Fibroblast of pulmonary artery (primary cell): ENCODE measurements around the gene PHOX2A.

Experiments used
- DNase-seq: peaks from one replicate; pipeline ENCODE4 v3.0.0-alpha.2; 2010; ENCODE audit warnings: low read depth
- H3K4me3 ChIP-seq: replicated peaks from 2 replicates; pipeline ENCODE4 v1.5.1; 2011; ENCODE audit warnings: low read depth, mild to moderate bottlenecking, control low read depth, low read length, moderate library complexity
- TF ChIP-seq, protein P1 (sequence below): IDR thresholded peaks from 2 replicates; pipeline ENCODE4 v1.5.1; 2011; ENCODE audit warnings: mild to moderate bottlenecking, control low read depth, low read length, inconsistent platforms; ENCODE audit errors: missing control alignments

PHOX2A gene

DNA sequence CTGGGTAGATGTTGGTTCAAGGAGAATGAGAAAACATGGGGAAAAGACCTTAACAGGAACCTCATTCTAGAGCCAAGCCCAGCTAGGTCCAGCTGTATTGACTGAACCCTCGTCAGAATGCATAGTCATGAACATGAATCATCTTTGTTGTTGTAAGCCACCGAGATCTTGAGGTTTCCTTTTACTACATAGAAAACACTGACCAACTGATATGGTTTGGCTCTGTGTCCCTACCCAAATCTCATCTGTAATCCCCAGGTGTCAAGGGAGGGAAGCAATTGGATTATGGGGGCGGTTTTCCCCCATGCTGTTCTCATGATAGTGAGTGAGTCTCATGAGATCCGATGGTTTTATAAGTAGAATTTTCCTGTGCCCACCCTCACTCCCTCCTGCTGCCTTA lies 19.4 kb upstream of the PHOX2A start:
- no peak overlapping the region for H3K4me3 ChIP-seq
- TF ChIP-seq, protein P1, sequence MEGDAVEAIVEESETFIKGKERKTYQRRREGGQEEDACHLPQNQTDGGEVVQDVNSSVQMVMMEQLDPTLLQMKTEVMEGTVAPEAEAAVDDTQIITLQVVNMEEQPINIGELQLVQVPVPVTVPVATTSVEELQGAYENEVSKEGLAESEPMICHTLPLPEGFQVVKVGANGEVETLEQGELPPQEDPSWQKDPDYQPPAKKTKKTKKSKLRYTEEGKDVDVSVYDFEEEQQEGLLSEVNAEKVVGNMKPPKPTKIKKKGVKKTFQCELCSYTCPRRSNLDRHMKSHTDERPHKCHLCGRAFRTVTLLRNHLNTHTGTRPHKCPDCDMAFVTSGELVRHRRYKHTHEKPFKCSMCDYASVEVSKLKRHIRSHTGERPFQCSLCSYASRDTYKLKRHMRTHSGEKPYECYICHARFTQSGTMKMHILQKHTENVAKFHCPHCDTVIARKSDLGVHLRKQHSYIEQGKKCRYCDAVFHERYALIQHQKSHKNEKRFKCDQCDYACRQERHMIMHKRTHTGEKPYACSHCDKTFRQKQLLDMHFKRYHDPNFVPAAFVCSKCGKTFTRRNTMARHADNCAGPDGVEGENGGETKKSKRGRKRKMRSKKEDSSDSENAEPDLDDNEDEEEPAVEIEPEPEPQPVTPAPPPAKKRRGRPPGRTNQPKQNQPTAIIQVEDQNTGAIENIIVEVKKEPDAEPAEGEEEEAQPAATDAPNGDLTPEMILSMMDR = no peak
- peak; percentile 63 for DNase-seq

DNA sequence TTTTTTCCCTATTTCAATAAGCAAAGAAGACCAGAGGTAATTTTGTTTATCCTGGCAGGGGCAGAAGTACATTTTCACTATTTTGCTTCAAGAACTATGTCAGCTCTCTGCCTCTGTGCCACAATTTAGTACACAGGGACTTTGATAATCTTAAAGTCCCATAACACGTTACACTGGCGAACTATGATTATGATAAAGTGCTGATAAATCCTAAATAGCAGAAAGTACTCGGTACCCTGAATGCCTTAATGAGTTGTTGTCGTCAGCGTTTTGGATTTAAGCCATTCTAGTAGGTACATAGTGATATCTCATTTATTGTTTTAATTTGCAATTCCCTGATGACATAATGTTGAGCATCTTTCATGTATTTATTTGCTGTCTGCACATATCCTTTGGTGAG lies 16.6 kb upstream of the PHOX2A start:
- TF ChIP-seq, protein P1 = no peak
- DNase-seq = no peak
- H3K4me3 ChIP-seq = no peak overlapping the region

DNA sequence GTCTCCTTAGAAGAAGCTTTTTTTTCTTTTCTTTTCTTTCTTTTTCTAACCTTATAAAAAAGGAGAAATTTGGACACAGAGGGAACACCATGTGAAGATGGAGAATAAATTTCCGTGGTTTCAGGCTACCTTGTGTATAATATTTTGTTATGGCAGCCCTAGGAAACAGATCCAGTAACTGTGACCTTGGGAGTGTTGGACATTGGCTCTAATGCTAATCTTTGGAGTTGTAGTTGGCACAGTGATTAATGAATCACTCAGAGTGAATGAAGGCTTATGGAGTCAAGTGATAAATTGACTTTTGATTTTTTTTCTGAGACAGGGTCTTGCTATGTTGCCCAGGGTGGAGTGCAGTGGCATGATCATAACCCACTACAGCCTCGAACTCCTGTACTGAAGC lies 15.5 kb upstream of the PHOX2A start:
- DNase-seq = no peak

DNA sequence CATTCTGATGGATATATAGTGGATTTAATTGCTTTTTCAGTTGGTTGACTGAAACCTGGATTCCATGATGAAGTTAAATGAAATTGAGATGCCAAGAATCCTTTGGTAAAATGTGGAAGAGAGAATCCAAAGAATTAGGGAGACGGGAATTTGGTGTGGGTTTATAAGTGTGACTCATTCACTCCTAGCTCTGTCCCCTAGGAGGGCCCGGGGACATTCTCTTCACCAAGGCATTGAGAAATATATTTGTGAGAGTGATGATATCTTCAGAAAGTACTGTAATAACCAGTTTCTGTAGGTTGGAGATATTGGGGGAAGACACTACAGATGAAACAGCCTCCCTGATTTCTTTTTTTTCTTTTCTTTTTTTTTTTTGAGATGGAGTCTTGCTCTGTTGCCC lies 13.6 kb upstream of the PHOX2A start:
- no peak overlapping the region for H3K4me3 ChIP-seq
- TF ChIP-seq, protein P1 = no peak
- DNase-seq = no peak

More for the DNA sequence above, 15.5 kb upstream of the PHOX2A start:
- TF ChIP-seq, protein P1 = no peak
- H3K4me3 ChIP-seq = no peak overlapping the region

DNA sequence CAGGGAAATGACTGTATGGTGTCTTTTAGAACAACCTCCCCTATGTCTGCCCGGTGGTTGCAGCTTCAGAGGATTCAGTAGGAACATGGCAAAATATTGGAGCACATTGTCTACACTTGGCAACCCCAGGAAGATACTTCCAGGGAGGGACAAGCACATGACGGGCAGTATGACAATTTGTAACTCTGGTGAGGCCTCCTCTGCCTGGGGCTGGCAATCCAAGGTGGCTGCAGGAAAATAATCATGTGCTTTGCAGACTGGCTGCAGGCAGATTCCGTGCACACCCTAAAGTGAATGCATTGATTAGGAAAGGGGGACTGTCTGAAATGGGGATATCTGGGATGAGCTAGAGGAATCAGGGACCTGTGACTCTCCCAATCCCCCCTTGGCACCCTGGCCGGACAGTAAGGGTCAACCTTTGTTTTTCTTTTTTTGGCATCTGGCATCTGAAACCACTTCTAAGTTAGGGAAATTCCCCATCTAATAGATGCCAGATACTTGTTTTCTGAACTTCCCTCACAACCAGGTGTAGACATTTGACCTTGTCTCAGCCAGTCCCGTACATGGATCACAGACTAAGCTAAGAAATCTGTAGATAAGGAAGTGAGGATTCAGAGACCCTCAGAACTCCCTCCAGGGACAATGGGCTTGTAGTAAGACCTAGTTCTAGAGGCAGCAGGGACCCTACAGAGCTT lies 10.5 kb upstream of the PHOX2A start:
- H3K4me3 ChIP-seq = no peak overlapping the region
- no peak for DNase-seq
- TF ChIP-seq, protein P1 = no peak

DNA sequence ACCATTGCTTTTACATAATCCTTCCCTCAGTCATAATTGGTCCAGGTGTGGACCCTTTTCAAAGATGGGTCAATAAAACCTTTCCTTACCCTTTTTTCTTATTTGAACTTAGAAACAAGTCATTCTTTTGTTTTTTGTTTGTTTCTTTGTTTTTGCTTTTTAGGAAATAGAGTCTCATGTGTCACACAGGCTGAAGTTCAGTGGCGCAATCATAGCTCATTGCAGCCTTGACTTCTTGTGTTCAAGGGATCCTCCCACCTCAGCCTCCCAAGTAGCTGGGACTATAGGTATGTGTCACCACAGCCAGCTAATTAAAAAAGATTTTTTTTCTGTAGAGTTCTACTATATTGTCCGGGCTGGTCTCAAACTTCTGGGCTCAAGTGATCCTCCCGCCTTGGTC lies 9.4 kb upstream of the PHOX2A start:
- TF ChIP-seq, protein P1 = no peak
- no peak for DNase-seq
- no peak overlapping the region for H3K4me3 ChIP-seq

DNA sequence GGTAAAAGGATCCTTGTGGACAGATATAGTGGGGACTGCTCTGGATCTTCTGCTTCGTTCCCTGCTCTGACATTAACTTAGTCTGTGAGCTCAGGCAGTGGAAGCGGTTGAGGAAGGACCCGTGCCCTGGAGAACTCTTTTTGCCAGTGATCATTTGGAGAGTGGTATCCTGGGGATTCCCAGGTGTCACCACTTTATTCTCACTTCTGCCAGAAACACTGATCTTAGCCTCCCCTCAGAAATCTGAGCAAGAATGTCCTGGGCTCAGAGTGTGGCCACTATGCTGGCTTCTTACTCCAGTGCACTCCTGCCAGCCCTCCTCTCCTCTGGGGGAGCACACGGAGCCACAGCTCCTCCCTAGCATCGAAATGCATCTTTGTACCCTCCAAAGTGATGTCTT lies 7.6 kb upstream of the PHOX2A start:
- H3K4me3 ChIP-seq = no peak overlapping the region
- TF ChIP-seq, protein P1 = no peak
- DNase-seq = no peak
